Stimulated activated CD8-positive, alpha-beta memory T cell treated with anti-CD3 and anti-CD28 coated beads, Interleukin-4, amount 100 ng/mL, for 48 hours (primary cell): ENCODE data around the gene ADAMTS17.
"Not testable (repeated sequence)": the region's sequence is repeated elsewhere in the genome, so short reads cannot be mapped to it uniquely, and the experiment has no call there.

Experiments used
- DNase-seq: peaks from one replicate; pipeline ENCODE4 v3.0.0-alpha.2; 2020

The ADAMTS17 gene

GRCh38 chr15:99984491-99985243, 357.1 kb downstream of the ADAMTS17 start:
- DNase-seq = no peak

DNA sequence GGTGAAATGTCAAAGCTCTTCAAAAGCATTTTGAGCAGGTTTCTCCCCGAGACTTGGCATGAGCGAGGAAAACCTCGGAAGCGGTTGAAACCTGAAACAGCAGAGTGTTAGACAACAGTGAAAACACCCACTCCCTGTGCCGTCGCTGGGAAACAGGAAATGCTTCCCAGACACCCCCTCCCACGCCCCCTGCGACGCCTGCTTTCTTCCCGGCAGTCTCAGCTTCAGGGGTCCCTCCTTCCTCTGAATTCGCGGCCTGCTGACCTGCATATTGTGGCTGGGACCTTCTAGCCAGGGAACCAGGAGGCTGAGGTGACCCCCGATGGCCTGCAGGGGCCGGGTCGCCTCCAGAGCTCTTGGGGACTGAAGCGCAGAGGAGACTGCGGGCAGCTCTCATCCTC, 357.9 kb downstream of the ADAMTS17 start:
- no peak for DNase-seq

GRCh38 chr15:99983171-99983885, 358.4 kb downstream of the ADAMTS17 start:
- DNase-seq = no peak

- DNase-seq = no peak
Observed at GRCh38 chr15:99982662-99983061, 359.1 kb downstream of the ADAMTS17 start.

- DNase-seq = no peak
Observed at GRCh38 chr15:99981839-99982658, 359.7 kb downstream of the ADAMTS17 start.

- no peak for DNase-seq
Observed at GRCh38 chr15:99981191-99981647, 360.6 kb downstream of the ADAMTS17 start.

- no peak for DNase-seq
Observed at GRCh38 chr15:99980752-99981151, 361.0 kb downstream of the ADAMTS17 start.

DNA sequence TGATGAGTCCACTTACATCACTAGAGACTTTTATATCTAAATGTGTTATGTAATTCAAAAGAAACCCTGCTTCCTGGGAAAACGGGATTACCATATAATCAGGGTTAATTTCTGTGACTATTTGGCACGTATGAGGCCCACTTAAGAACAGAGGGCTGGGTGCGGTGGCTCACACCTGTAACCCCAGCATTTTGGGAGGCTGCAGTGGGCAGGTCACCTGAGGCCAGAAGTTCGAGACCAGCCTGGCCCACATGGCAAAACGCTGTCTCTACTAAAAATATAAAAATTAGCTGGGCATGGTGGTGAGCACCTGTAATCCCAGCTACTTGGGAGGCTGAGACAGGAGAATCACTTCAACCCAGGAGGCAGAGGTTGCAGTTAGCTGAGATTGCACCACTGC, 361.9 kb downstream of the ADAMTS17 start:
- DNase-seq = not testable (repeated sequence)

DNA sequence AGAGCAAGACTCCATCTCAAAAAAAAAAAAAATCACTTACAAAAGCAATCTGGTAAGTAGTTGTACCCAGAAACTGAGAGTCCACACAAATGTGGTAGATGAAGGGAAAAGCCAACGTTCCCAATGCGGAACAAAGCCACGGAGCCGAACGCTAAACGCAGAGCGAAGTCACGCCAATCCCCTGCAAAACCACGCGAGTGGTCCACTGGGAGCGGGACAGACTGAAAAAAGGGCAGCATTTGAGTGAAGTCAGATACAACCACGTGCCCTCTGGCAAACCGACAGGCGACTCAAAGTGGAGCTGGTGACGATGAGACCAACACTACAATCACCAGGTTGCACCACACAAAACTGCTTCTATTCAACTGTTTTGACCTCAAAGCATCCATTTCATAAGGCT, 362.4 kb downstream of the ADAMTS17 start:
- DNase-seq = no peak

DNA sequence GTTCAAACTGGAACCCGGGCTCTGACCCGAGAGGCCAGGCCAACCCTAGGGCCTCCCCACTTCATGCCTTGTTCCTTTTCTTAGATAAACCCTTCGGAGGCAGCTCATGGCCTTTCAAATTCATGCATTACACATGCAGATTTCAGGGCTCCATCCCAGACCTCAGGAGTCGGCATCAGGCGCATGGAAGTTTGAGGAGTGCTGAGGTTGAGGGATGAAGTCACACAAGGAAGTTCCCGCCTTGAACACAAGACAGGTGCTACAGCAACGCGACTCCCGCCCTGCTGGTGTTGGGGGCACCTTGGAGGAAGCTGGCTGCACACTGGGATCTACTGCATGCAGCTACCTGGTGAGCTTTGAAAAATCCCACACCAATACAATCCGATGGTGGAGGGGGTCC, 363.3 kb downstream of the ADAMTS17 start:
- DNase-seq = no peak

- no peak for DNase-seq
Observed at GRCh38 chr15:99977929-99978328, 363.8 kb downstream of the ADAMTS17 start.

- no peak for DNase-seq
Observed at GRCh38 chr15:99976811-99977271, 364.9 kb downstream of the ADAMTS17 start.

DNA sequence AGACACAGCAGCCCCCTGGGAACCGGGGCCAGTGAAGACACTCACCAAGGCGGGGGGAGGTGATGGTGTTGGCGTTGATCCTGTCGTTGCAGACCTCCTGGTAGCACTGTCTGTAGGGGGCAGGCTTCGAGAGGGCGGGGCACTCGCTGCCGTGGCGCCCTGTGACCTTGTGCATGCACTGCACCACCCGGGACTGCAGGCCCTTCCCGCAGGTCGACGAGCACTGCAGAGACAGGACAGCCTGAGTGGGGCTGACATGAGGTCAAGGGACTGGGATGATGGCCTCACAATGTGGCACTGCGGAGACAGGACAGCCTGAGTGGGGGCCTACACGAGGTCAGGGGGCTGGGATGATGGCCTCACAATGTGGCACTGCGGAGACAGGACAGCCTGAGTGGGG, 365.8 kb downstream of the ADAMTS17 start:
- no peak for DNase-seq

GRCh38 chr15:99974246-99974645, 367.5 kb downstream of the ADAMTS17 start:
- DNase-seq = no peak

- DNase-seq = no peak
Observed at GRCh38 chr15:99973351-99973750, 368.4 kb downstream of the ADAMTS17 start.

- no peak for DNase-seq
Observed at GRCh38 chr15:99970891-99971430, 370.8 kb downstream of the ADAMTS17 start.

DNA sequence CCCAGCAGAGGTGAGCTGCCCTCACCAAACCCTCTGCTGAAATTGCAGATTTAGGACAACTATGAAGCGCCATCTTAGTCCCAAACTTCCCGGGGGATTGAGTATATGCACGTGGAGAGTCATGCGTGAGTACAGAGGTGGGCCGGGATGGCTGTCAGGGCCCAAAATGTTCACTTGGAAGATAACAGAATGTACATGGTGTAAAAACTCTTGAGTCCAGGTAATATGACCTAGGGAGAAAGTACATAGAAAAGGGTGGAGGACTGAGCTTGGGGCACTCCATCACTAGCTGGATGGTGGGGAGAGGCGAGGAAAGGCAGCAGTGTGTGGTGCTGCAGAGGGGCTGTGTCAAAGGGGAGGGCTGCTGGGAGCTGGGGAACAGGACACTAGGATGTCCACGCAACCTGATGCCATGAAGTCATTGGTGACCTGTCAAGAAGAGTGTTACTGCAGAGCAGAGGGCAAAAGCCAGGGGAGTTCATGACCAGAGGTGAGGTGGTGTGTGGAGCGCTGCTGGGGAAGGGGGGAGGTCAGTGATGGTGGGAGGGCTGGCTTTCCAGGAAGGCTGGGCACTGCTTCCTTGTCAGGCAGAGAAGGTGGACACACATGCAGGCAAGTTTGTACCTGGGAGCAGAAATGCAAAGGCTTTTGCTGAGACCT, 372.4 kb downstream of the ADAMTS17 start:
- DNase-seq = no peak

DNA sequence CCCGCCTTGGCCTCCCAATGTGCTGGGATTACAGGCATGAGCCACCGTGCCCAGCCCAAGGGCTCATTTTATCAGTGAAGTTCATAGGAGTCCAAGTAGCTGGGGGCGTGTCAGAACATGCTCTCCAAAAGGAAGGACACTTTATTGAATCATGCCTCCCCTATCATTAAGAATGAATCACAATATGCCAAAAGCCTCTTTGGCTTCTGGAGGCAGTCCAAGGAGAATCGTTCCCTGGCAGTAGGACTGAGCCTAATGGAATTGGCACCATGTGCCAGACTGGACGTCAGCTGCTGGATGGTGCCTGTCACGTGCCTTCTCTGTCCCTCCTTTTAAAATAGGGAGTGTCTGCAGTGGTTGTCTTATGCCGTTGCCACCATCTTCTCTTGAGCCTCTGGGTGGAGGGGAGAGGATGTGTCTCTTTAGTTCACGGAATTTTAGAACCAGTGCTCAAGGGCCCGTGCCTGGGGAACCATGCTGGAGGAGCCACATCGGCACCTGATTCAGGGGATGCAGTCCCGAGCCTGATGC, 373.9 kb downstream of the ADAMTS17 start:
- no peak for DNase-seq

- no peak for DNase-seq
Observed at GRCh38 chr15:99966815-99967214, 375.0 kb downstream of the ADAMTS17 start.

GRCh38 chr15:99965376-99965775, 376.4 kb downstream of the ADAMTS17 start:
- DNase-seq = no peak

DNA sequence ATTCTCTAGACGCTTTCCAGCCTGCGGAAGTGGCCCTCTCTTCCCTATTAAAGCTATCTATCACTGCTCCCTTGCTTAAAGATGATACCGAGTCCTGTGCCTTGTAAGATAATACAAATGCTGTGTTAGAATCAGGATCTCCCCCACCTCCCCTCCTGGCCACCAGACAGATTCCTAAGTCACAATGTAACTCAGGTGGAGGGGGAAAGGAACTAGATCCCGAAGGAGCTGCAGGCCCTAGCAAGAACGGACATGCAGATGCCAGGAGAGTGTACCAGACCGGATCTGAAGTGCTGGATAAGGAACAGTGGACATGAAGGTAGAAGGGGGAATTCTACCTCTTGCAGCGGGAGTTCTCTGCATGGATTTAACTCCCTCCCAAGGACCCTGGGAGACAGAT, 377.8 kb downstream of the ADAMTS17 start:
- no peak for DNase-seq
